ENCODE data around the gene NEK6.

- TF ChIP-seq CTCF (IDR thresholded peaks at IDR 0.05) (no peak), POLR2A (IDR thresholded peaks at IDR 0.05) (no peak)
Observed at GRCh38 chr9:124329206-124329792, 71.5 kb downstream of the NEK6 start.

Data from lower leg skin (tissue), 3 donors.